DMS53 treated with DMSO at 0.1 percent for 48 hours (cell line): Measurements from ENCODE around the gene UBR4.

Experiments
- DNase-seq: peaks from one replicate; lab custom pipeline; 2025; ENCODE audit not compliant: unreplicated experiment; lab: John Stamatoyannopoulos, UW

UBR4 gene

DNA sequence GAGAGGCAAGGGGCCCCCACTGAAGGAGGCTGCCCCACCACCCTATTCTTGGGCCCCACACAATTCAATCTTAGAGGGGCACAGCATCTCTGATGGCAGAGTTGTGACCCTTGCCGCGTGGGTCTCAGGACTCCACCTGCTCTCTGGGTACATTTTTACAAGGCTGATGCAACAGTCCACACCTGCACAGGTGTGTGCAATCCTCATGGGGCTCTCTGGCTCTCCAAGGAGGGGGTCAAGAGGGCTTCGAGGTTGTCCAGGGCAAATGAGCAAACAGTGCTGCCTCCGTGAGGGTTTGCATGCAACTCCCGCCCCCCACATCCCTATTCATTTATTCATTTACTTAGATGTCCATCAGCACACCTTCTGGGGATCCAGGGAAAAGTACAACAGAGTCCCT, 172.0 kb downstream of the UBR4 start:
- no peak for DNase-seq

DNA sequence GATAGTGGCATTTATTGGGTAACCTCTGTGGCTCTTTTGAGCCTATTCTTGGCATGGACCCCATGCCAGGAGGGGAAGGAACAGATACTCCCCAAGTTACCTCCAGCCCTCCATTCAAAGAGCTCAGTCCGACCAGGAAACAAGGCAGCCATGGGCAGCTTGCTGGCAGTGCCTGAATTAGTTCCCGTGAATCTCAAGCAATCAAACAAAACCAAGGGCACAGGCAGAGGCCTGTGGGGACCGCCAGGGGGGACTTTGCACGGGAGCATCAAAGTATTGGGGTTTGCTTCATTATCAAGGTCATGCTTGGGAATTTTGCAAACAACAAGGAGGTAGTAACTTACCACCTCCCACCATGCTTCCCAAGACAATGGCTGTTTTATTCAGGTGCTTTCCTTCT, 172.4 kb downstream of the UBR4 start:
- DNase-seq: no peak

DNA sequence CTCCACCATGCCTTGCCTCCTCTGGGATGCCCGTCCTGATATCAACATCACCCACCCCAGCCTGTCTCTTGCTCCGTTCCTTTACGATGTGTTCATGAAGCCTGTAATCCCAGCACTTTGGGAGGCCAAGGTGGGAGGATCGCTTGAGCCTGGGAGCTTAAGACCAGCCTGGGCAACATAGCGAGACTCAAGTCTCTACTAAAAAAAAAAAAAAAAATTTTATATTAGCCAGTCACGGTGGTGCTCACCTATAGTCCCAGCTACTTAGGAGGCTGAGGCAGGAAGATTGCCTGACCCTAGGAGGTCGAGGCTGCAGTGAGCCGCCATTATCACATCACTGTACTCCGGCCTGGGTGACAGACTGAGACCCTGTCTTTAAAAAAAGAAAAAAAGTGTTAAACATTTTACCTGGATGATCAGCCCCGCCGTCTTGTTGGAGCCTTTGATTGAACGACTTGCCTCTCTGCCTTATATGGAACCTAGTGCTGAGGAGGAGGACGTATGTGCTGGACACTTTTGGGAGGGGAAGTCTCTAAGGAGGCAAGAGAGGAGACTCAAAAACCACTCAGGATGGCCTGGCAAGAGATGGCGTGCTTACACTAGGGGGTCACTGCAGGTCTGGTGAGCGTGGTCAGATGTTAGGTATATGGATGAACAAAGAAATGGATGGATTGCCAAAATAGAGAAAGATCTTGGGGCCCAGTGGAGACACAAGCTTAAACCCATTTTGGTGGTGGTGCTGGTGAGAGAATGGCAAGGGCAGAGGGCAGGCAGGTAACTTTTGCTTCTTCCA, 173.1 kb downstream of the UBR4 start:
- DNase-seq: no peak

DNA sequence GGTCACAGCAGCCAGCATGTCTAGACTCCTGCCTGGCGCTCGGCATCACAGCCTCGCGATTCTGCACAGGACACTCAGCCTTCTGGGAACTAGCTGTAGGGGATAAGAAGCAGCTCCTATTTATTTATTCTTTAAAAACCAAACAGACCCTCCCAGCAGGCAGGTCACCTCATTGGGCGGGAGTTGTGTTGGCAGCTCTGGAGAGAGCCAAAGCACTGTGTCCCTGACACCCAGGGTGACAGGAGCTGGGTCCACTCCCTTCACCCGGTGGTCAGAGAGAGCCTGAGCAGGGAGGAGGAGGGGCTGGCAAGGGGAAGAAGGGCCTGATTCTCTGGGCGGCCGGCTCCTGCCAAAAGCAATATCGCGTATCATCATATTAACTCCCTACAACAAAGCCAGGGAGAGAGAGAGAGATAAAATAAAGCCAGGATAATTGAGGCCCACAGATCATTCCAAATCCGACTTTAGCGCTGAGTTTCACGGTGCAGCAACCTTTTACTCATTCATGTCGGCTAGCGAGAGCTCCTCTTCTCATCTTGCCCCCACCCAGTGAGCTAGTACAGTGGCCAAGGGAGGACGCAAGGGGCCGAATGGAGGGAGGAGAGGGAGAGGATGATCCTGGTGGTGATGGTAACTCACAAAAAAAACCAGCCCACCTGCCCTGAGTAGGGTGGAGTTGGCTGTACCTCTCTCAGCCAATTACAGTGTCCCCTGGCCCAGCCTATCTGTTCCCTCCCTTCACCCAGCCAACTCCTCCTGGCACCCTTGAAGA, 173.8 kb downstream of the UBR4 start:
- DNase-seq: no peak

DNA sequence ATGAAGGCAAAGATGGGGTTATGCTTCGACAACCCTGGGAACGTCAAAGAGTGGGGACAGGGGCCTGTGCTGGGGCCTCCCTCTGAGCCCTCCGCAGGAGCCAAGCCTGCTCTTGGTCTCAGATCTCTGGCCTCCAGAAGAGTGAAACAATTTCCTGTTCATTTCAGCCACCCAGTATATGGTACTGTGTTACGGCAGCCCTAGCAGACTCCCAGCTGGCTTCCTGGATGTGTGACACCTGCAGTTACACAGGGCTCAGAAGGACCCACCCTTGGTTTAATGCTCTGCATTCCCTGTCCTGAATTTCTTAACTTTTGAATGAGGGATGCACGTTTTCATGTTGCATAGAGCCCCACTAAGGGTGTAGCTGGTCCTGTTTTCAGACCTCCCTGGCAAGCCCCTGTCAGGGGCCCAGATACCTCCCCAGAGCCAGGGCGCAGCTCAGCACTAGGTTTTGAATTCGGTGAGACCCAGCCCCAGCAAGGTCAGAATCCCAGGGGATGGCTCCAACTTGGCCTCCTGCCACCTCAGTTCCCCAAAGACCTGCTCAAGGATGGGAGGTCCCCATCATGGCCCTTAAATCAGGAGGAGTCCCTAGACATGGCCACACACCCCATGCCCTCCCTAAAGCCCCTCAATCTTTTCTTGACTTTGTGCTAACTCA, 174.6 kb downstream of the UBR4 start:
- no peak for DNase-seq

DNA sequence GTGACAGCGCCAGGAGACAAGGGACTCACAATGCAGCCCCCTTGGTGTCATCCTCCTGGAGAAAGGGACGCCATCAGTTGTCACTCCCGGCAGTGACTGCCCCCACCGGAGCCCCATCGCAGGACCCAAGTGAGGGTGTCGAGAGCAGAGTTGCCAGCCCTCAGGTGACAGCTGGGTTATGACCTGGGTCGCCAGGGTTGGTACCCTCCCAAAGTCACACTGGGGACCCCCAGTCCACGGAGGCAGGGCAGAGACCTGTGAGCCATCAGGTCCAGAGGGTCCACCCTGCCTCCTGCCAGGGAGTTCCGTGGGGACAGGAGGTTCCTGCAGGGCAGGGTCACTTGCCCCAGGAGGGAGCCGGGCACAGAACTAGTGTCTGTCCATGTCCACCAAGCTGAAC, 175.3 kb downstream of the UBR4 start:
- no peak for DNase-seq

DNA sequence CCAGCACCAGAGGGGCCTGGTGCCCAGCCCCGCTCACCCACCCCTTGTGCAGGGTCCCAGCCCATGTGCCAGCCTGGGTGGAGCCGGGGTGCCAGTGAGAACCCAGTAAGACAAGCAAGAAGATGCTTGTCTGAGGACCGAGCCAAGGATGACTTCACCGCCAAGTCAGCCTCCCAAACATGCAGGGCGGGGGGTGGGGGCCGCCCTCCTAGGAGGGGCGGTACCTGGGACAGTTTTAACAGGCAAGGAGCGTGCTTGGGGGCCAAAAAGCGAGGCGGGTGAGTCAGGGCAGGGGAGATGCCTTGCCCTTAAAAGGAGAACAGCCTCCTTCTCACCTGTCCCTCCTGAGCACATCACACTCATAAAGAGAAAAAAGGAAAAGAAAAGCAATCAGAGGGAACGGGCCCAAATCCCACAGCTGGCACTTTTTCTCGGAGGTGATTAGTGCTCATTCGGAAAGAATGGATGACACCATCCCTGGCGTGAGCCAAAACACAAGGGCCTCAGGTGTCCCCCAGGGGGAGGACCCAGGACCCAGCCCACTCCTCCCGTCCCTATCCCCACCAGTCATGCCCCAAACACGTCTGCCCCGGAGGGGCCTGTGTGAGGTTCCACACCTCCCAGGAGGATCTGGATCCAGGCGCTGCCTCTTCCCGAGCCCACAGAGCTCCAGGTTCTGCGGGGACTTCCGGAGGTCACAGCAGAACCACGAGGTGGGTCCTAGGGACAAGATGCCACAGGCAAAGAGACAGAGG, 176.0 kb downstream of the UBR4 start:
- no peak for DNase-seq

DNA sequence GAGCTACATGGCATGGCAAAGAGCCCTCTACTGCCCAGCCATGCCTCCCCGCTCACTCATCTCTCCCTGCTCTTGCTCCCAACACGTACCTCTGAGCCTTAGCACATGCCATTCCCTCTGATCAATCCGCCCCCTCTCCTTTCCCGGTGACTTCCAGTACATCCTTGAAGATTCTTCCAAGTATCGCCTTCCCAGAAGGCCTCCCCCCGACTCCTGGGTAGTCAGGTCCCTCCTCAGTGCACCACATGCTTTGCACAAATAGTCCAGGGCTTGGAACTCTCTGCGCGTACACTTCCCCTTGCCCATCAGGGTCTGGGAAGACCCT, 176.6 kb downstream of the UBR4 start:
- no peak for DNase-seq

DNA sequence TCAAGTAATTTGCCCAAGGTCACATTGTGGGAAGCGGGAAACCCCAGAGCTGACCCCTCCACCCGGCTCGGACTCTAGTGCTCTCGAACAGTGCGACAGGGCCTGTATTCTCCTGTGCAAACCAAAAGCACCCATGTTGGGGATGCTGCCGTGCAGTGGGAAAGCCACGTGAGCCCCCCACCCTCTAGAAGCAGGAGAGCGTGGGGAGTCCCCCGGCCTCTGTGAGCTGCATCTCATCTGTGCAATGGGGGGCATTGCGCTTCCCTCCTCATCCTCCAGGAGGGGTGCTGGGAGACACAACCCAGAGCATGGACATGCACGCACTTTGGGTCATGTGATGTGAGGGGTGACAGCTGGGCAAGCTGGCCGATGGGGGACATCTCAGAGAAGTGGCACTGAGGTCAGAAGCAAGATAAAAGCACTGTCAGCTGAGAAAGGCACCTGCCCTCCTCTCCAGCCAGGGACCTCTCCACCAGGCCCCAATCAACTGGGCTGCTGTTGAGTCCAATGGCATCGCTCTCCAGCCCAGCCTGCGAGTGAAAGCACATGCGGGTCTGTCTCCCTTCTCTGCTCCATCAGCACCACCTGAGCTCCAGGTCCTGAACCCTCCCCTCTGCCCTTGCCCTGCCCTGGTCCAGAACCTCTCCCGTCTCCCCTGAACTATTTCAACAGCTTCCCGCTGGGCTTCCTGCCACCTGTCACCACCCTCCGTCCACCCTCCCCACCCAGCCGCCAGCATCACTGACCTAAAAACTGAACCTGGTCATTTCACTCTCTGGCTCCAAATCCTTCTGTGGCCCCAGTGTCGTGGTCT, 177.2 kb downstream of the UBR4 start:
- no peak for DNase-seq

DNA sequence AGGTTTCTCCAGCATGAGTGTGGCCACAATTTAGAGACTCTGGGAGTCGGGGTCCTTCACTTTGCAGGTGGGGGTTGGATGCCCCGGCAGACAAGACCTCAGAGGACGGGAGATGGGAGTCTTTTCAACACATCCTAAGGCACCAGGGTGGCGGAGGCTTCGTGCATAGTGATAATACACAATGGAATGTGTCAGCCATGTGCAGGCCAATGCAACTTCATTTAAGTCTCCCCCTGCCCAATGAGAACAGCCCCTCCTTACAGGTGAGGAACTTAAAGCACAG, 177.7 kb downstream of the UBR4 start:
- no peak for DNase-seq

DNA sequence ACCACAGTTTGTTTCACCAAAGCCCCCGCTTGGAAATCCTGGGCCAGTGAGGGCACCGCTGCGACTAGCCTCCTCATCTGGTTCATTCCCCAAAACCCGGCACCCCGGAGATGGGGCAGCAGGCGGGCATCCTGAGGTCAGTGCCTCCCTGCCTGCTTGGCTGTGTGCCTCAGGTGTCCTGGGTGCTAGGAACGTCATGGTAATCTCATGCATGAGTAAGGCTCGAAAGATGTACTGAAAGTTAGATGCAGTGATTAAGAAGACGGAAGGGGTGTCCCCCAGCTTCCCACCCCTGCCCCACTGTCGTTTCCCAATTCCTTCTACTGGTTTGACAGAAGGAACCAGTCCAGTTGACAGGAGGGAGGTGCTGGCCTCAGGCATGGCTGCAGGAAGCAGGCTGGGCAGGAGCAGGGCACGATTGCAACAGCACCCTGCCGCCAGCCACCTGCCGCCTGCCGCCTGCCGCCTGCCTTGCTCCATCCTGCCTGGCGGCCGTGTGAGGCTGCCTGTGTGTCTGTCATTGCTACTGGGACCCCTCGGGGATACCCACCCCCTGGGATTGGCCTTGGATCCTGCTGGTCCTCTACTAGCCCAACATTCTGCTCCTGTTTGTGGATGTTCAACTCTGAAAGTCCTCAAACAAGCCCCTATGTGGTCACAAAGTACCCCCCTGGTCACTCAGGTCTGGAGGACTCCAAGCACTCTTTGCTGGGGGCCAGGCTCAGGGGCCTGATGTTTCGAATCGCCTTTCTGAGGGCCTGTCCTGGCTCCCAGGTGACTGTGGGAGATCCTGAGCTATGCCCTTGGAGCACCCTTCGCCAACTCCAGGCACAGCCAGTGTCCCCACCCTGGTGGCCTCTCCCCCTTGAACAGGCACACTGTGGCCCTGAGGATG, 180.6 kb downstream of the UBR4 start:
- DNase-seq: no peak

DNA sequence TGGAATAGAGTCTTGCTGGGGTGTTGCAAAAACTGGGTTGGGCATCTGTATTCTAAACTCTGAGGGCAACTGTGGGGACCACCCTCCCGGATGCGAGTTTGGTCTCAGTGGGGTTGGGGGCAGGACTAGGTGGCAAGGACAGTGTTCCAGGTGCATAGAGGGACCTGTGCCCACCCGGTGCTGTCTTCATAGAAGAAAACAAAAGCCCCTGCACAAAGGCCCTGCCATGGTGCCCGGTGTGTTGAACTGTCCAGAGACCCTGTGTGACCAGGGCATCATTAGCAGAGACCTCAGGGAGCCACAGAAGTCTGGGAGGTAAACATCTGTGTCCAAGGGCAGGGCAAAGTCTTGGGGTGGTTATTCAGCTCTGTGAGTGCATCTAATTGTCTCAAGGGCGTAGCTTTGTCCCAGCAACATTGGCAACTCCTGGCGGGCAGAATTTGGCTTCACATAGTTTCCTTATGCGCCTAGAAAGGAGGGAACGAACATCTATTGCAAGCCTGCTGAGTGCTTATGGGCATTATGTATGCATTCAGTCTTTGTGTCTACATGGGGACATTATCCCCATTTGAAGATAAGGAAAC, 181.4 kb downstream of the UBR4 start:
- DNase-seq: no peak

DNA sequence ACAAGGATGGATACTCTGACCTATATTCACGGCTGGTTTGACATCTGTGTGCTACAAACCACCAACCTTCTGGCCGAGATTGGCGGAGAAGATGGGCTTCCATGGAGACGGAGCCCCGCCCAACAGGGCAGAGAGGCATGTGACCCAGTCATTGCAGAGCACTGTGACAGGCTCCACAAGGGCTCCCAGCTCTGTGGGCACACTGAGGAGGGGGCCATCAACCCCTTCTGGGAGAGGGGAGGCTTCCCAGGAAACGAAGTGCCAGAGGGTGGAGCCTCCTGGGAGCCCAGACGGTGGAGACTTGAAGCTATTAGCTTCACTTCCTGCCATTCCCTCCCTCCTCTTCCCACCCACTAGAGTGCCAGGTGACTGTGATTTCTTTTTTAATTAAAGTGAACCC, 182.0 kb downstream of the UBR4 start:
- no peak for DNase-seq
